Vagina (tissue), 2 donors: ENCODE measurements around the gene FAM185A.
"Not testable (repeated sequence)": the region's sequence is repeated elsewhere in the genome, so short reads cannot be mapped to it uniquely, and the experiment has no call there.

Experiments
- CTCF ChIP-seq, 3 experiments: fragments of 450-650 bp in 2 of 3; fragments of 200-600 bp in 1 of 3; sonication (generic) in 1 of 3; IDR thresholded peaks; one replicate each; pipeline ENCODE4 v1.5.1; 2017 to 2019; ENCODE audit warnings: antibody characterized with exemption in 3 of 3, mild to moderate bottlenecking in 2 of 3, moderate library complexity in 2 of 3
- POLR2A ChIP-seq, 2 donors: fragments of 450-650 bp; IDR thresholded peaks; one replicate each; pipeline ENCODE4 v1.6.1; 2017; ENCODE audit warnings: antibody characterized with exemption in 2 of 2, mild to moderate bottlenecking in 2 of 2, moderate library complexity in 2 of 2
- POLR2AphosphoS5 ChIP-seq, 2 donors: sonication (generic); formaldehyde crosslinking; IDR thresholded peaks; one replicate each; pipeline ENCODE4 v1.9.0; 2017; ENCODE audit warnings: antibody characterized with exemption in 2 of 2, mild to moderate bottlenecking in 2 of 2, low read depth in 1 of 2; ENCODE audit not compliant: insufficient read depth in 1 of 2

- TF ChIP-seq POLR2A (IDR thresholded peaks at IDR 0.05); CTCF (IDR thresholded peaks at IDR 0.05); POLR2AphosphoS5 (IDR thresholded peaks at IDR 0.05; ENCODE audit: insufficient read depth in 1 of 2, low read depth in 1 of 2): not testable (repeated sequence)
Measured at GRCh38 chr7:102742002-102742771, 6.6 kb upstream of the FAM185A start.
